Measurements from ENCODE around the gene PRKN. TPM values are rescaled to one million over a fixed set of nuclear protein-coding genes. Genes with fewer than 3 reads are reported as not detected.

Gene PRKN
- total and polyA plus RNA-seq, 2 donors (not counting 3 experiments of a cell fraction or from before 2014, with no cell fraction given) = 0.06 TPM; not detected in 1

DNA sequence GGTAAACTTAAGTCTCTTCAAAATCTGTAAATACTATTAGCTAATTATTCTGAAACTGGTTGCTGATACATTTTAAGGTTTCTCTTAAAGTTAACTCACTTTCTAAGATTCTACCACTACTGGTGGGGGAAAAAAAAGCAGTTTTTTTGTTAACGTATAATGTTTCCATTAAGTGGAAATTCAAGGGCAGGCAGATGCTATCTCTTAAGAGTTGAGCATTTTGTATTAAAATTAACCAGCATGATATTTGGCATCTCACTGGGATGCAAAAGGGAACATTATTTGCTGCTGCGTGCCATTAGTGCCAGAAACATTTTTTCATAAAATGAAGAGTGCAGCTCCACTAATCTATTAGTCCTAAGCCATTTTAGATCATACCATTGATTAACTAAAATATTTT, 246.2 kb downstream of the PRKN start:
- no peak for DNase-seq (ENCODE audit: low read depth, low spot score)
- no TSS peak for BruUV-seq (replicated peaks)
- no peak for TF ChIP-seq POLR2A (IDR thresholded peaks at IDR 0.05; ENCODE audit: low read depth, low read length)
- TF ChIP-seq FOS (IDR thresholded peaks at IDR 0.05; ENCODE audit: borderline replicate concordance, insufficient read depth, low read length) = no peak
- Histone ChIP-seq H4K20me1 (replicated peaks; ENCODE audit: control insufficient read depth, extremely low read depth, insufficient read depth, low read length) (no peaks in the 10 kb centered on the region), H3K4me1 (ENCODE audit: control insufficient read depth, extremely low read depth, insufficient read depth, low read length) (no peaks in the 10 kb centered on the region), H3K27ac (ENCODE audit: insufficient read depth, low read depth, low read length) (no peak overlapping the region), H3K9me3 (replicated peaks; ENCODE audit: control insufficient read depth, insufficient read depth, low read length) (peaks cover 1% of the 10 kb centered on the region), H2AFZ (ENCODE audit: low read depth, low read length) (no peak overlapping the region), H3K9ac (replicated peaks; ENCODE audit: extremely low read depth, insufficient read depth, low read length) (no peak overlapping the region), H3K9me1 (replicated peaks; ENCODE audit: control insufficient read depth, extremely low read depth, insufficient read depth, low read length) (no peaks in the 10 kb centered on the region), H3K4me2 (ENCODE audit: insufficient read depth, low read length) (no peak overlapping the region), H3K36me3 (ENCODE audit: control insufficient read depth in 2 of 2, extremely low read depth in 1 of 2, insufficient read depth in 2 of 2, low read length in 2 of 2) (no peaks in the 10 kb centered on the region), H3K4me3 (replicated peaks in 1 of 3; ENCODE audit: insufficient read depth in 1 of 3, low read depth in 1 of 3, low read length in 3 of 3) (no peak overlapping the region), H3K27me3 (ENCODE audit: control insufficient read depth in 2 of 2, insufficient read depth in 2 of 2, low read length in 2 of 2) (no peaks in the 10 kb centered on the region), H3K79me2 (ENCODE audit: control insufficient read depth, insufficient read depth, low read length) (no peaks in the 10 kb centered on the region)
- dilution Hi-C loops (cut with MboI; ENCODE audit: extremely low pct_ligation_motif_present, low sequenced_read_pairs) = no loop called here
- CTCF ChIA-PET = no interaction called here
- intact Hi-C loops (cut with micrococcal nuclease) = no loop called here
- POLR2A ChIA-PET = no interaction called here
- no peak for FAIRE-seq

DNA sequence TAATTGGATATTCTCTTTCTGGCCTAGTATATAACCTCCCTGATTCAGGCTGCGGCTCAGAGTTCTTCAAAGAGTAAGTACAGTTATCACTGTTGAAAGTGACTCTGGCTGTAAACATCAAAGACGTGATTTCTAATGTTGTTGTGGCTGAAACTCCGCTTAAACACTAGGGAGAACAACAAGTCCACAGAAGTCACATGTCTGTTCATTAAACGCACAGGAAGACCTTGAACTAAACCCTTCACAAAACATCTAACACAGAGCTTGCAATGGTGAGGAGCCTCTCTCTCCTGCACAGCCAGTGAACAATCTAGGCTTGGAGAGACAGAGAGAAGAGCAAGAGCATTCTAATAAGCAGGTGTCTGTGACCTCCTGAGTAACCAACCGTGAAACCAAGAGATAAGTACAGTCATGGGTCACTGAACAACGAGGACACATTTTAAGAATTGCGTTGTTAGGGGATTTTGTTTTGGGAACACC, 249.3 kb downstream of the PRKN start:
- BruUV-seq (replicated peaks) = no TSS peak
- ChIA-PET POLR2A (no interaction called here), CTCF (no interaction called here)
- intact Hi-C loops (cut with micrococcal nuclease) = no loop called here
- Histone ChIP-seq H3K9ac (replicated peaks; ENCODE audit: extremely low read depth, insufficient read depth, low read length) (no peak overlapping the region), H3K4me3 (replicated peaks in 1 of 3; ENCODE audit: insufficient read depth in 1 of 3, low read depth in 1 of 3, low read length in 3 of 3) (no peak overlapping the region), H3K27me3 (ENCODE audit: control insufficient read depth in 2 of 2, insufficient read depth in 2 of 2, low read length in 2 of 2) (no peaks in the 10 kb centered on the region), H3K4me2 (ENCODE audit: insufficient read depth, low read length) (no peak overlapping the region), H3K9me3 (replicated peaks; ENCODE audit: control insufficient read depth, insufficient read depth, low read length) (no peaks in the 10 kb centered on the region), H3K4me1 (ENCODE audit: control insufficient read depth, extremely low read depth, insufficient read depth, low read length) (no peaks in the 10 kb centered on the region), H2AFZ (ENCODE audit: low read depth, low read length) (no peak overlapping the region), H3K79me2 (ENCODE audit: control insufficient read depth, insufficient read depth, low read length) (no peaks in the 10 kb centered on the region), H3K27ac (ENCODE audit: insufficient read depth, low read depth, low read length) (no peak overlapping the region), H4K20me1 (replicated peaks; ENCODE audit: control insufficient read depth, extremely low read depth, insufficient read depth, low read length) (no peaks in the 10 kb centered on the region), H3K9me1 (replicated peaks; ENCODE audit: control insufficient read depth, extremely low read depth, insufficient read depth, low read length) (no peaks in the 10 kb centered on the region), H3K36me3 (ENCODE audit: control insufficient read depth in 2 of 2, extremely low read depth in 1 of 2, insufficient read depth in 2 of 2, low read length in 2 of 2) (no peaks in the 10 kb centered on the region)
- dilution Hi-C loops (cut with MboI; ENCODE audit: extremely low pct_ligation_motif_present, low sequenced_read_pairs) = no loop called here
- TF ChIP-seq GATA2 (IDR thresholded peaks at IDR 0.05; ENCODE audit: insufficient read depth, insufficient read length, low read depth, low read length) = no peak
- no peak for TF ChIP-seq POLR2AphosphoS5 (IDR thresholded peaks at IDR 0.05; ENCODE audit: insufficient read depth, low read depth, low read length)
- TF ChIP-seq POLR2A (IDR thresholded peaks at IDR 0.05; ENCODE audit: low read depth, low read length) = no peak
- TF ChIP-seq, protein P1, sequence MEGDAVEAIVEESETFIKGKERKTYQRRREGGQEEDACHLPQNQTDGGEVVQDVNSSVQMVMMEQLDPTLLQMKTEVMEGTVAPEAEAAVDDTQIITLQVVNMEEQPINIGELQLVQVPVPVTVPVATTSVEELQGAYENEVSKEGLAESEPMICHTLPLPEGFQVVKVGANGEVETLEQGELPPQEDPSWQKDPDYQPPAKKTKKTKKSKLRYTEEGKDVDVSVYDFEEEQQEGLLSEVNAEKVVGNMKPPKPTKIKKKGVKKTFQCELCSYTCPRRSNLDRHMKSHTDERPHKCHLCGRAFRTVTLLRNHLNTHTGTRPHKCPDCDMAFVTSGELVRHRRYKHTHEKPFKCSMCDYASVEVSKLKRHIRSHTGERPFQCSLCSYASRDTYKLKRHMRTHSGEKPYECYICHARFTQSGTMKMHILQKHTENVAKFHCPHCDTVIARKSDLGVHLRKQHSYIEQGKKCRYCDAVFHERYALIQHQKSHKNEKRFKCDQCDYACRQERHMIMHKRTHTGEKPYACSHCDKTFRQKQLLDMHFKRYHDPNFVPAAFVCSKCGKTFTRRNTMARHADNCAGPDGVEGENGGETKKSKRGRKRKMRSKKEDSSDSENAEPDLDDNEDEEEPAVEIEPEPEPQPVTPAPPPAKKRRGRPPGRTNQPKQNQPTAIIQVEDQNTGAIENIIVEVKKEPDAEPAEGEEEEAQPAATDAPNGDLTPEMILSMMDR (IDR thresholded peaks at IDR 0.05; ENCODE audit: extremely low read depth in 1 of 2, insufficient read depth in 1 of 2, low read depth in 1 of 2, low read length in 2 of 2) = no peak
- no peak for TF ChIP-seq MYC (IDR thresholded peaks at IDR 0.05; ENCODE audit: low read depth, low read length)
- no peak for TF ChIP-seq FOS (IDR thresholded peaks at IDR 0.05; ENCODE audit: borderline replicate concordance, insufficient read depth, low read length)
- FAIRE-seq (no peak), DNase-seq (ENCODE audit: low read depth, low spot score) (no peak)

All from endothelial cell of umbilical vein (primary cell).